ENCODE data around the gene MPHOSPH6.

GRCh38 chr16:82177555-82177954 is 7.5 kb upstream of the MPHOSPH6 start:
- TF ChIP-seq CTCF (conservative IDR thresholded peaks at IDR 0.05; ENCODE audit: low read depth, low read length) (no peak), POLR2A (IDR thresholded peaks at IDR 0.05; ENCODE audit: low read depth, low read length) (no peak)

Measured in IMR-90 (cell line).